Endodermal cell (in vitro differentiated cells): ENCODE measurements around the gene UBE2K. TPM values are rescaled to one million over a fixed set of nuclear protein-coding genes. Genes with fewer than 3 reads are reported as not detected.
A peak's percentile ranks its signal among the peaks of the same experiment; 100 is the strongest.
"Not testable (repeated sequence)": the region's sequence is repeated elsewhere in the genome, so short reads cannot be mapped to it uniquely, and the experiment has no call there.

Experiments used
- DNase-seq: peaks from one replicate; pipeline ENCODE4 v3.0.0-alpha.2; 2017
- H3K27ac ChIP-seq: 2 replicates; pipeline ENCODE4 v1.5.1; 2013; ENCODE audit warnings: mild to moderate bottlenecking, low read depth, low read length, moderate library complexity
- H3K27me3 ChIP-seq: 2 replicates; pipeline ENCODE4 v1.6.1; 2013; ENCODE audit warnings: mild to moderate bottlenecking, low read length, moderate library complexity; ENCODE audit not compliant: insufficient read depth, control insufficient read depth, poor library complexity, severe bottlenecking
- H3K36me3 ChIP-seq: 2 replicates; pipeline ENCODE4 v1.7.0; 2013; ENCODE audit warnings: mild to moderate bottlenecking, low read length, moderate library complexity; ENCODE audit not compliant: control insufficient read depth, insufficient read depth
- H3K4me1 ChIP-seq: one replicate; pipeline ENCODE4 v1.7.0; 2013; ENCODE audit warnings: low read length; ENCODE audit not compliant: control insufficient read depth, insufficient read depth
- H3K4me3 ChIP-seq: 2 replicates; pipeline ENCODE4 v1.5.1; 2013; ENCODE audit warnings: mild to moderate bottlenecking, low read length, moderate library complexity
- H3K9ac ChIP-seq: 2 replicates; pipeline ENCODE4 v1.6.1; 2013; ENCODE audit warnings: mild to moderate bottlenecking, low read length, moderate library complexity; ENCODE audit not compliant: poor library complexity, severe bottlenecking; ENCODE audit errors: extremely low read depth
- H3K9me3 ChIP-seq: 2 replicates; pipeline ENCODE4 v1.6.1; 2013; ENCODE audit warnings: mild to moderate bottlenecking, low read length, moderate library complexity; ENCODE audit not compliant: control insufficient read depth
- H3K27ac Mint-ChIP-seq: 2 replicates; pipeline ENCODE4 v1.8.0; 2020; ENCODE audit warnings: mixed read lengths
- H3K27me3 Mint-ChIP-seq: 2 replicates; pipeline ENCODE4 v1.8.0; 2021; ENCODE audit warnings: mild to moderate bottlenecking, mixed read lengths; ENCODE audit not compliant: insufficient read depth
- H3K36me3 Mint-ChIP-seq: 2 replicates; pipeline ENCODE4 v1.8.0; 2020; ENCODE audit warnings: low read depth, mixed read lengths
- H3K4me1 Mint-ChIP-seq: 2 replicates; pipeline ENCODE4 v1.8.0; 2020; ENCODE audit warnings: mixed read lengths
- H3K4me3 Mint-ChIP-seq: 2 replicates; pipeline ENCODE4 v1.8.0; 2020; ENCODE audit warnings: mild to moderate bottlenecking, moderate library complexity, mixed read lengths
- H3K9me3 Mint-ChIP-seq: 2 replicates; pipeline ENCODE4 v1.8.0; 2020; ENCODE audit warnings: mild to moderate bottlenecking, mixed read lengths
- CTCF ChIP-seq: fragments of 200-600 bp; sonication (generic); conservative IDR thresholded peaks from 2 replicates; pipeline ENCODE4 v1.5.0; 2021; ENCODE audit warnings: antibody characterized with exemption, mild to moderate bottlenecking
- WGBS, 2 experiments: methylation state at CpG; one replicate each; pipeline versions ENCODE4 v1.1.5 to v1.1.7; 2013; ENCODE audit warnings: missing lambda C conversion rate in 2 of 2, mixed read lengths in 1 of 2; ENCODE audit not compliant: insufficient coverage in 1 of 2, insufficient read length in 1 of 2; 5-methylcytosine and 5-hydroxymethylcytosine counted together
- total RNA-seq, 2 donors: library from RNA; stranded (reverse); fragmentation: NEBNext Ultra II Directional in 1 of 2; extraction: Animal tissue kit (Norgen Biotek cat#: 25700) in 1 of 2; gene quantifications; 2 replicates in 1 of 2; 3 replicates in 1 of 2; pipeline ENCODE4 v1.2.1, GENCODE V29; 2021

The UBE2K gene
- total RNA-seq, 2 donors from 2014 or later: 139 to 143 TPM

- Histone ChIP-seq H3K9me3 (no peaks in the 10 kb centered on the region), H3K9ac (peak overlapping the region; percentile 93), H3K4me1 (no peaks in the 10 kb centered on the region), H3K27me3 (no peaks in the 10 kb centered on the region), H3K27ac (no peak overlapping the region), H3K4me3 (peak overlapping the region; percentile 100), H3K36me3 (peaks cover 20% of the 10 kb centered on the region)
- H3K27ac Mint-ChIP-seq: no peak overlapping the region
- 81 to 85% methylated on average over 3 of the region's 3 CpGs for WGBS, 2 experiments
- H3K27me3 Mint-ChIP-seq: peaks cover 2% of the 10 kb centered on the region
- no peaks in the 10 kb centered on the region for H3K9me3 Mint-ChIP-seq
- H3K4me1 Mint-ChIP-seq: peaks cover 18% of the 10 kb centered on the region
- TF ChIP-seq CTCF: no peak
- peaks cover 21% of the 10 kb centered on the region for H3K36me3 Mint-ChIP-seq
- DNase-seq: no peak
- H3K4me3 Mint-ChIP-seq: peak overlapping the region; percentile 99
Measured at GRCh38 chr4:39700554-39700953, 2.6 kb downstream of the UBE2K start.

- DNase-seq: no peak
- no peak overlapping the region for H3K27ac Mint-ChIP-seq
Measured at GRCh38 chr4:39702716-39703115, 4.8 kb downstream of the UBE2K start.

GRCh38 chr4:39704789-39705188 lies 6.9 kb downstream of the UBE2K start:
- not testable (repeated sequence) for H3K27ac Mint-ChIP-seq, H3K27me3 ChIP-seq, H3K27me3 Mint-ChIP-seq, H3K27ac ChIP-seq, H3K9ac ChIP-seq, H3K9me3 Mint-ChIP-seq, H3K4me3 Mint-ChIP-seq, DNase-seq, H3K4me1 ChIP-seq, H3K4me3 ChIP-seq, H3K9me3 ChIP-seq
- peaks cover 20% of the 10 kb centered on the region for H3K36me3 ChIP-seq
- 95 to 100% methylated on average over 6 to 13 of the region's 13 CpGs for WGBS, 2 experiments
- peaks cover 29% of the 10 kb centered on the region for H3K36me3 Mint-ChIP-seq
- peaks cover 20% of the 10 kb centered on the region for H3K4me1 Mint-ChIP-seq

More at GRCh38 chr4:39702716-39703115, 4.8 kb downstream of the UBE2K start:
- TF ChIP-seq CTCF: no peak
- no peaks in the 10 kb centered on the region for H3K9me3 Mint-ChIP-seq
- H3K27me3 ChIP-seq: no peaks in the 10 kb centered on the region
- WGBS, 2 experiments: 94 to 100% methylated on average over 1 to 2 of the region's 2 CpGs
- H3K4me1 Mint-ChIP-seq: peaks cover 19% of the 10 kb centered on the region
- no peak overlapping the region for H3K9ac ChIP-seq
- no peaks in the 10 kb centered on the region for H3K9me3 ChIP-seq
- peaks cover 29% of the 10 kb centered on the region for H3K36me3 Mint-ChIP-seq
- H3K4me3 Mint-ChIP-seq: no peak overlapping the region
- no peak overlapping the region for H3K4me3 ChIP-seq
- H3K27me3 Mint-ChIP-seq: peaks cover 2% of the 10 kb centered on the region
- peaks cover 20% of the 10 kb centered on the region for H3K36me3 ChIP-seq
- no peaks in the 10 kb centered on the region for H3K4me1 ChIP-seq
- H3K27ac ChIP-seq: no peak overlapping the region

- H3K9ac ChIP-seq: no peak overlapping the region
- no peaks in the 10 kb centered on the region for H3K9me3 ChIP-seq
- no peak overlapping the region for H3K4me3 Mint-ChIP-seq
- H3K27me3 ChIP-seq: no peaks in the 10 kb centered on the region
- no peak overlapping the region for H3K27ac ChIP-seq
- no peaks in the 10 kb centered on the region for H3K9me3 Mint-ChIP-seq
- peaks cover 11% of the 10 kb centered on the region for H3K4me1 Mint-ChIP-seq
- H3K4me3 ChIP-seq: no peak overlapping the region
- 96 to 100% methylated on average over 2 to 6 of the region's 6 CpGs for WGBS, 2 experiments
- no peaks in the 10 kb centered on the region for H3K27me3 Mint-ChIP-seq
- peaks cover 20% of the 10 kb centered on the region for H3K36me3 ChIP-seq
- TF ChIP-seq CTCF: no peak
- H3K27ac Mint-ChIP-seq: peak overlapping the region; percentile 67
- no peaks in the 10 kb centered on the region for H3K4me1 ChIP-seq
- peaks cover 31% of the 10 kb centered on the region for H3K36me3 Mint-ChIP-seq
- no peak for DNase-seq
Measured at GRCh38 chr4:39706334-39706733, 8.4 kb downstream of the UBE2K start.
